ENCODE measurements around the gene JMJD6.

GRCh38 chr17:76677406-76677805 is 49.0 kb downstream of the JMJD6 start:
- TF ChIP-seq POLR2A (IDR thresholded peaks at IDR 0.05; ENCODE audit: low read depth, low read length) (no peak), POLR2AphosphoS5 (IDR thresholded peaks at IDR 0.05; ENCODE audit: low read depth, low read length) (no peak)
